ENCODE results near the gene CD99L2. TPM values are rescaled to one million over a fixed set of nuclear protein-coding genes. Genes with fewer than 3 reads are reported as not detected.

CD99L2 gene
- total RNA-seq, 1 experiment from 2014 or later = 29.5 TPM

DNA sequence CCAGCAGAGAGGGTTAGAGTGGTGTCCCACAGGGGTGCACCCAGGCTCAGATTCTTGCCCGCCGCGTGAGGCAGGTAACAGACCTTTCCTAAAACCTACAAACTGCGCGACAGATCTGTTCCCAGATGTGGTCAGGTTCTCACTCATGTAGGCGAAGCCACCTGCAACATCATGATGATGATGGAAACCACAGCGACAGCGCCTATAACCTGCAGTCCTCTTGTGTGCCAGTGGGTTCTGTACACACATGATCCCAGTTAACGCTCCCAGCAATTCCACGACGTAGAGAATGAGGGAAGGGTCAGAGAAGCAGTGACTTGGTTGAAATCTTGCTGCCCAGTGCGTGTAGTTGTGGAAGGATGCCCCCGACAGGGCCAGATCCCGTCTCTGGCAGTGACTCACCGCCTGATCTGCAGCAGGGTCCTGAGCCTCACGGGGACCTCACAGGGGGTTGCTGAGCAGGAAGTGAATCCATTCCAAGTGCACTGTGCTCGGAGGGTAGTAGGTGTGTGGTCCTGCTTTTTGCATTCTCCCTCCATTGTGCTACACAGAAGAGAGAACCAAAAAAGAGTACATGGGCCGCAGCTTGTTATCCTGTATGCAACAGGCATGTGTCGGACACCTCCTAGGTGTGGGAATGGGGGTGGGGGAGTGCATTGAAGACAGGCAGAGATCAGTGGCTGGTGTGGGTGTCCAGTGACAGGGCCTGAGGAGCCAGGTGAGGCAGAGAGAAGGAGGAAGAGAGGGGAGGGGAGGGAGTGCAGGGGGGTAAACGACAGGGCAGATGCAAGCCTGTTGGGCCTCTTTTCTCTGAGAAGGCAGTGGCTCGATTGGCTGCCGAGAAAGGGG, 138.7 kb downstream of the CD99L2 start:
- no peak overlapping the region for H3K4me3 ChIP-seq (ENCODE audit: low read depth, low read length, poor library complexity, severe bottlenecking)
- no peak for DNase-seq (ENCODE audit: low spot score)
- no peaks in the 10 kb centered on the region for H3K36me3 ChIP-seq (ENCODE audit: insufficient read depth, low read length, poor library complexity, severe bottlenecking)
- no peaks in the 10 kb centered on the region for H3K4me1 ChIP-seq (ENCODE audit: insufficient read depth, low read length, poor library complexity, severe bottlenecking)
- H3K27me3 ChIP-seq (replicated peaks; ENCODE audit: insufficient read depth, low read depth, low read length, poor library complexity) = no peaks in the 10 kb centered on the region
- TF ChIP-seq EZH2 (IDR thresholded peaks at IDR 0.05; ENCODE audit: borderline replicate concordance, low read depth, low read length, poor library complexity, severe bottlenecking) = no peak
- TF ChIP-seq, protein P1, sequence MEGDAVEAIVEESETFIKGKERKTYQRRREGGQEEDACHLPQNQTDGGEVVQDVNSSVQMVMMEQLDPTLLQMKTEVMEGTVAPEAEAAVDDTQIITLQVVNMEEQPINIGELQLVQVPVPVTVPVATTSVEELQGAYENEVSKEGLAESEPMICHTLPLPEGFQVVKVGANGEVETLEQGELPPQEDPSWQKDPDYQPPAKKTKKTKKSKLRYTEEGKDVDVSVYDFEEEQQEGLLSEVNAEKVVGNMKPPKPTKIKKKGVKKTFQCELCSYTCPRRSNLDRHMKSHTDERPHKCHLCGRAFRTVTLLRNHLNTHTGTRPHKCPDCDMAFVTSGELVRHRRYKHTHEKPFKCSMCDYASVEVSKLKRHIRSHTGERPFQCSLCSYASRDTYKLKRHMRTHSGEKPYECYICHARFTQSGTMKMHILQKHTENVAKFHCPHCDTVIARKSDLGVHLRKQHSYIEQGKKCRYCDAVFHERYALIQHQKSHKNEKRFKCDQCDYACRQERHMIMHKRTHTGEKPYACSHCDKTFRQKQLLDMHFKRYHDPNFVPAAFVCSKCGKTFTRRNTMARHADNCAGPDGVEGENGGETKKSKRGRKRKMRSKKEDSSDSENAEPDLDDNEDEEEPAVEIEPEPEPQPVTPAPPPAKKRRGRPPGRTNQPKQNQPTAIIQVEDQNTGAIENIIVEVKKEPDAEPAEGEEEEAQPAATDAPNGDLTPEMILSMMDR (conservative IDR thresholded peaks at IDR 0.05; ENCODE audit: low read depth, low read length) = no peak
- no TSS peak for BruUV-seq (replicated peaks)
- CTCF ChIA-PET = no interaction called here
- POLR2A ChIA-PET (ENCODE audit: low non-redundant PET) = no interaction called here
- intact Hi-C loops (cut with micrococcal nuclease; ENCODE audit: unreplicated experiment) = no loop called here
- H3K27ac ChIP-seq (ENCODE audit: low read depth, low read length, poor library complexity, severe bottlenecking) = no peak overlapping the region
- no peaks in the 10 kb centered on the region for H3K9me3 ChIP-seq (ENCODE audit: low read depth, low read length, poor library complexity, severe bottlenecking)

DNA sequence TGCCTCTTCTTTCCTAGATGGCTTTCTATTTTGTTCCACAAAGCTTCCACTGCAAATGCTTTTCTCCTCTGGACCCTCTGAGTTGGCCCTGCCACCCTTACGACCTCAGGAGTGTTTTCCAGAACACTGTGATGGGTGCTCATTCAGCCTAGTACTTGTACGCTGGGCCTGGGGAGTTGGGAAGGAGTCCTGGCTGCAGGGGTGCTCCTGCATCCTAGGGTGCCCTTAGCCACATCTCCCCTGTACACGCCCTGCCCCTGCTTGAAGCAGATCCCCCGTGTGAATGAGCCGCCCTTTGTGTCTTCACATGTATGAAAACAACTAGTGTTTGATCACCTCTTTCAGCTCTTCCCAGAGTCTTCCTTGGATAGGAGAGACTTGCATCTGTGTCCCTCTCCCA, 141.1 kb downstream of the CD99L2 start:
- no peaks in the 10 kb centered on the region for H3K36me3 ChIP-seq (ENCODE audit: insufficient read depth, low read length, poor library complexity, severe bottlenecking)
- BruUV-seq (replicated peaks) = no TSS peak
- no peaks in the 10 kb centered on the region for H3K27me3 ChIP-seq (replicated peaks; ENCODE audit: insufficient read depth, low read depth, low read length, poor library complexity)
- POLR2A ChIA-PET (ENCODE audit: low non-redundant PET) = no interaction called here
- intact Hi-C loops (cut with micrococcal nuclease; ENCODE audit: unreplicated experiment) = no loop called here
- TF ChIP-seq EZH2 (IDR thresholded peaks at IDR 0.05; ENCODE audit: borderline replicate concordance, low read depth, low read length, poor library complexity, severe bottlenecking) = no peak
- TF ChIP-seq, protein P1 (conservative IDR thresholded peaks at IDR 0.05; ENCODE audit: low read depth, low read length) = no peak
- CTCF ChIA-PET = no interaction called here
- H3K4me3 ChIP-seq (ENCODE audit: low read depth, low read length, poor library complexity, severe bottlenecking) = no peak overlapping the region
- no peaks in the 10 kb centered on the region for H3K4me1 ChIP-seq (ENCODE audit: insufficient read depth, low read length, poor library complexity, severe bottlenecking)
- DNase-seq (ENCODE audit: low spot score) = no peak
- H3K27ac ChIP-seq (ENCODE audit: low read depth, low read length, poor library complexity, severe bottlenecking) = no peak overlapping the region
- H3K9me3 ChIP-seq (ENCODE audit: low read depth, low read length, poor library complexity, severe bottlenecking) = no peaks in the 10 kb centered on the region

DNA sequence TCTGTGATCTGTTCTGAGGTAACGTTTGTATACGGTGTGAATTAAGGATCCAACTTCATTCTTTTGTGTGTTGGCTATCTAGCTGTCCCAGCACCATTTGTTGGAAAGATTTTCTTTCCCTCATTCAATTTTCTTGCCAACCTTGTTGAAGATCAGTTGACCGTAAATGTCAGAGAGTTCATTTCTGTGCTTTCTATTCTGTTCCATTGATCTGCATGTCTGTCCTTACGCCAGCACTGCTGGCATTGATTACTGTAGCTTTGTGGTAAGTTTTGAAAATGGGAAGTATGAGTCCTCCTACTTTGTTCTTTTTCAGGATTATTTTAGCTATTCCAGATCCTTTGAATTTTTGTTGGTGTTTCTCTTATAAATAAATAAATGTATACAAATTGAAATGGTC, 144.5 kb downstream of the CD99L2 start:
- CTCF ChIA-PET = no interaction called here
- Histone ChIP-seq H3K27ac (ENCODE audit: low read depth, low read length, poor library complexity, severe bottlenecking) (no peak overlapping the region), H3K9me3 (ENCODE audit: low read depth, low read length, poor library complexity, severe bottlenecking) (no peaks in the 10 kb centered on the region), H3K4me3 (ENCODE audit: low read depth, low read length, poor library complexity, severe bottlenecking) (no peak overlapping the region), H3K4me1 (ENCODE audit: insufficient read depth, low read length, poor library complexity, severe bottlenecking) (no peaks in the 10 kb centered on the region), H3K36me3 (ENCODE audit: insufficient read depth, low read length, poor library complexity, severe bottlenecking) (no peaks in the 10 kb centered on the region), H3K27me3 (replicated peaks; ENCODE audit: insufficient read depth, low read depth, low read length, poor library complexity) (no peaks in the 10 kb centered on the region)
- DNase-seq (ENCODE audit: low spot score) = no peak
- POLR2A ChIA-PET (ENCODE audit: low non-redundant PET) = no interaction called here
- no TSS peak for BruUV-seq (replicated peaks)
- intact Hi-C loops (cut with micrococcal nuclease; ENCODE audit: unreplicated experiment) = no loop called here
- no peak for TF ChIP-seq EZH2 (IDR thresholded peaks at IDR 0.05; ENCODE audit: borderline replicate concordance, low read depth, low read length, poor library complexity, severe bottlenecking)
- TF ChIP-seq, protein P1 (conservative IDR thresholded peaks at IDR 0.05; ENCODE audit: low read depth, low read length) = no peak

Measured in A673 (cell line).